ENCODE results near the gene TRPM3.

DNA sequence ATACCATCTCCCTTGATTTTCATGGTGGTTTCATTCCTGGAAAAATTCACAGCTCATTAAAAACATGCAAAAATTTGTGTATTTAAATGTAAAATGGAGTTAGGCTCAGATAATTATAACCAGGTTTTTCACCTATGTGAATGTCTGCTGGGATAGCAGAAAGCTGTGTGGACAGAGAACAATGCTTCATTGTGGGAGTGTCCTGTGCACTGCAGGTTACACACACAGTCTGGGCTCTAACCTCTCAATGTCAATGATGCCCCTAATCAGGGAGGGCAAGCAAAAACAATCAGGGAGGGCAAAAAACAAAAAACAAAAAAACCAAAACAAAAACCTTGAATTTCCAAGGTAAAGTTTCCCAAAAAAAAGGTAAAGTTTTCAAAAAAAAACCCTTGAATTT lies 548.1 kb downstream of the TRPM3 start:
- TF ChIP-seq TCF7L2 (IDR thresholded peaks at IDR 0.05; ENCODE audit: borderline replicate concordance, low read depth, low read length) (no peak), MEIS1 (CRISPR knock-in tag; IDR thresholded peaks at IDR 0.05; ENCODE audit: borderline replicate concordance) (no peak), ZNF549 (tag by site-specific recombination; IDR thresholded peaks at IDR 0.05) (no peak), ZNF830 (tag by site-specific recombination; IDR thresholded peaks at IDR 0.05; ENCODE audit: low read depth) (no peak), ZNF121 (tag by site-specific recombination; IDR thresholded peaks at IDR 0.05) (no peak), ZSCAN30 (tag by site-specific recombination; IDR thresholded peaks at IDR 0.05) (no peak), ZNF791 (tag by site-specific recombination; IDR thresholded peaks at IDR 0.05) (no peak)
- TF ChIP-seq, protein P1, sequence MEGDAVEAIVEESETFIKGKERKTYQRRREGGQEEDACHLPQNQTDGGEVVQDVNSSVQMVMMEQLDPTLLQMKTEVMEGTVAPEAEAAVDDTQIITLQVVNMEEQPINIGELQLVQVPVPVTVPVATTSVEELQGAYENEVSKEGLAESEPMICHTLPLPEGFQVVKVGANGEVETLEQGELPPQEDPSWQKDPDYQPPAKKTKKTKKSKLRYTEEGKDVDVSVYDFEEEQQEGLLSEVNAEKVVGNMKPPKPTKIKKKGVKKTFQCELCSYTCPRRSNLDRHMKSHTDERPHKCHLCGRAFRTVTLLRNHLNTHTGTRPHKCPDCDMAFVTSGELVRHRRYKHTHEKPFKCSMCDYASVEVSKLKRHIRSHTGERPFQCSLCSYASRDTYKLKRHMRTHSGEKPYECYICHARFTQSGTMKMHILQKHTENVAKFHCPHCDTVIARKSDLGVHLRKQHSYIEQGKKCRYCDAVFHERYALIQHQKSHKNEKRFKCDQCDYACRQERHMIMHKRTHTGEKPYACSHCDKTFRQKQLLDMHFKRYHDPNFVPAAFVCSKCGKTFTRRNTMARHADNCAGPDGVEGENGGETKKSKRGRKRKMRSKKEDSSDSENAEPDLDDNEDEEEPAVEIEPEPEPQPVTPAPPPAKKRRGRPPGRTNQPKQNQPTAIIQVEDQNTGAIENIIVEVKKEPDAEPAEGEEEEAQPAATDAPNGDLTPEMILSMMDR (tag by site-specific recombination; IDR thresholded peaks at IDR 0.05) = no peak
- TF ChIP-seq, protein P2, sequence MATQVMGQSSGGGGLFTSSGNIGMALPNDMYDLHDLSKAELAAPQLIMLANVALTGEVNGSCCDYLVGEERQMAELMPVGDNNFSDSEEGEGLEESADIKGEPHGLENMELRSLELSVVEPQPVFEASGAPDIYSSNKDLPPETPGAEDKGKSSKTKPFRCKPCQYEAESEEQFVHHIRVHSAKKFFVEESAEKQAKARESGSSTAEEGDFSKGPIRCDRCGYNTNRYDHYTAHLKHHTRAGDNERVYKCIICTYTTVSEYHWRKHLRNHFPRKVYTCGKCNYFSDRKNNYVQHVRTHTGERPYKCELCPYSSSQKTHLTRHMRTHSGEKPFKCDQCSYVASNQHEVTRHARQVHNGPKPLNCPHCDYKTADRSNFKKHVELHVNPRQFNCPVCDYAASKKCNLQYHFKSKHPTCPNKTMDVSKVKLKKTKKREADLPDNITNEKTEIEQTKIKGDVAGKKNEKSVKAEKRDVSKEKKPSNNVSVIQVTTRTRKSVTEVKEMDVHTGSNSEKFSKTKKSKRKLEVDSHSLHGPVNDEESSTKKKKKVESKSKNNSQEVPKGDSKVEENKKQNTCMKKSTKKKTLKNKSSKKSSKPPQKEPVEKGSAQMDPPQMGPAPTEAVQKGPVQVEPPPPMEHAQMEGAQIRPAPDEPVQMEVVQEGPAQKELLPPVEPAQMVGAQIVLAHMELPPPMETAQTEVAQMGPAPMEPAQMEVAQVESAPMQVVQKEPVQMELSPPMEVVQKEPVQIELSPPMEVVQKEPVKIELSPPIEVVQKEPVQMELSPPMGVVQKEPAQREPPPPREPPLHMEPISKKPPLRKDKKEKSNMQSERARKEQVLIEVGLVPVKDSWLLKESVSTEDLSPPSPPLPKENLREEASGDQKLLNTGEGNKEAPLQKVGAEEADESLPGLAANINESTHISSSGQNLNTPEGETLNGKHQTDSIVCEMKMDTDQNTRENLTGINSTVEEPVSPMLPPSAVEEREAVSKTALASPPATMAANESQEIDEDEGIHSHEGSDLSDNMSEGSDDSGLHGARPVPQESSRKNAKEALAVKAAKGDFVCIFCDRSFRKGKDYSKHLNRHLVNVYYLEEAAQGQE (tag by site-specific recombination; IDR thresholded peaks at IDR 0.05) = no peak
- TF ChIP-seq, protein P3, sequence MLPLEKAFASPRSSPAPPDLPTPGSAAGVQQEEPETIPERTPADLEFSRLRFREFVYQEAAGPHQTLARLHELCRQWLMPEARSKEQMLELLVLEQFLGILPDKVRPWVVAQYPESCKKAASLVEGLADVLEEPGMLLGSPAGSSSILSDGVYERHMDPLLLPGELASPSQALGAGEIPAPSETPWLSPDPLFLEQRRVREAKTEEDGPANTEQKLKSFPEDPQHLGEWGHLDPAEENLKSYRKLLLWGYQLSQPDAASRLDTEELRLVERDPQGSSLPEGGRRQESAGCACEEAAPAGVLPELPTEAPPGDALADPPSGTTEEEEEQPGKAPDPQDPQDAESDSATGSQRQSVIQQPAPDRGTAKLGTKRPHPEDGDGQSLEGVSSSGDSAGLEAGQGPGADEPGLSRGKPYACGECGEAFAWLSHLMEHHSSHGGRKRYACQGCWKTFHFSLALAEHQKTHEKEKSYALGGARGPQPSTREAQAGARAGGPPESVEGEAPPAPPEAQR (tag by site-specific recombination; IDR thresholded peaks at IDR 0.05) = no peak
- TF ChIP-seq, protein P4, sequence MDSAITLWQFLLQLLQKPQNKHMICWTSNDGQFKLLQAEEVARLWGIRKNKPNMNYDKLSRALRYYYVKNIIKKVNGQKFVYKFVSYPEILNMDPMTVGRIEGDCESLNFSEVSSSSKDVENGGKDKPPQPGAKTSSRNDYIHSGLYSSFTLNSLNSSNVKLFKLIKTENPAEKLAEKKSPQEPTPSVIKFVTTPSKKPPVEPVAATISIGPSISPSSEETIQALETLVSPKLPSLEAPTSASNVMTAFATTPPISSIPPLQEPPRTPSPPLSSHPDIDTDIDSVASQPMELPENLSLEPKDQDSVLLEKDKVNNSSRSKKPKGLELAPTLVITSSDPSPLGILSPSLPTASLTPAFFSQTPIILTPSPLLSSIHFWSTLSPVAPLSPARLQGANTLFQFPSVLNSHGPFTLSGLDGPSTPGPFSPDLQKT (IDR thresholded peaks at IDR 0.05; ENCODE audit: borderline replicate concordance, low read depth, low read length) = no peak
- TF ChIP-seq, protein P5, sequence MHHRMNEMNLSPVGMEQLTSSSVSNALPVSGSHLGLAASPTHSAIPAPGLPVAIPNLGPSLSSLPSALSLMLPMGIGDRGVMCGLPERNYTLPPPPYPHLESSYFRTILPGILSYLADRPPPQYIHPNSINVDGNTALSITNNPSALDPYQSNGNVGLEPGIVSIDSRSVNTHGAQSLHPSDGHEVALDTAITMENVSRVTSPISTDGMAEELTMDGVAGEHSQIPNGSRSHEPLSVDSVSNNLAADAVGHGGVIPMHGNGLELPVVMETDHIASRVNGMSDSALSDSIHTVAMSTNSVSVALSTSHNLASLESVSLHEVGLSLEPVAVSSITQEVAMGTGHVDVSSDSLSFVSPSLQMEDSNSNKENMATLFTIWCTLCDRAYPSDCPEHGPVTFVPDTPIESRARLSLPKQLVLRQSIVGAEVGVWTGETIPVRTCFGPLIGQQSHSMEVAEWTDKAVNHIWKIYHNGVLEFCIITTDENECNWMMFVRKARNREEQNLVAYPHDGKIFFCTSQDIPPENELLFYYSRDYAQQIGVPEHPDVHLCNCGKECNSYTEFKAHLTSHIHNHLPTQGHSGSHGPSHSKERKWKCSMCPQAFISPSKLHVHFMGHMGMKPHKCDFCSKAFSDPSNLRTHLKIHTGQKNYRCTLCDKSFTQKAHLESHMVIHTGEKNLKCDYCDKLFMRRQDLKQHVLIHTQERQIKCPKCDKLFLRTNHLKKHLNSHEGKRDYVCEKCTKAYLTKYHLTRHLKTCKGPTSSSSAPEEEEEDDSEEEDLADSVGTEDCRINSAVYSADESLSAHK (tag by site-specific recombination; IDR thresholded peaks at IDR 0.05) = no peak
- TF ChIP-seq, protein P6, sequence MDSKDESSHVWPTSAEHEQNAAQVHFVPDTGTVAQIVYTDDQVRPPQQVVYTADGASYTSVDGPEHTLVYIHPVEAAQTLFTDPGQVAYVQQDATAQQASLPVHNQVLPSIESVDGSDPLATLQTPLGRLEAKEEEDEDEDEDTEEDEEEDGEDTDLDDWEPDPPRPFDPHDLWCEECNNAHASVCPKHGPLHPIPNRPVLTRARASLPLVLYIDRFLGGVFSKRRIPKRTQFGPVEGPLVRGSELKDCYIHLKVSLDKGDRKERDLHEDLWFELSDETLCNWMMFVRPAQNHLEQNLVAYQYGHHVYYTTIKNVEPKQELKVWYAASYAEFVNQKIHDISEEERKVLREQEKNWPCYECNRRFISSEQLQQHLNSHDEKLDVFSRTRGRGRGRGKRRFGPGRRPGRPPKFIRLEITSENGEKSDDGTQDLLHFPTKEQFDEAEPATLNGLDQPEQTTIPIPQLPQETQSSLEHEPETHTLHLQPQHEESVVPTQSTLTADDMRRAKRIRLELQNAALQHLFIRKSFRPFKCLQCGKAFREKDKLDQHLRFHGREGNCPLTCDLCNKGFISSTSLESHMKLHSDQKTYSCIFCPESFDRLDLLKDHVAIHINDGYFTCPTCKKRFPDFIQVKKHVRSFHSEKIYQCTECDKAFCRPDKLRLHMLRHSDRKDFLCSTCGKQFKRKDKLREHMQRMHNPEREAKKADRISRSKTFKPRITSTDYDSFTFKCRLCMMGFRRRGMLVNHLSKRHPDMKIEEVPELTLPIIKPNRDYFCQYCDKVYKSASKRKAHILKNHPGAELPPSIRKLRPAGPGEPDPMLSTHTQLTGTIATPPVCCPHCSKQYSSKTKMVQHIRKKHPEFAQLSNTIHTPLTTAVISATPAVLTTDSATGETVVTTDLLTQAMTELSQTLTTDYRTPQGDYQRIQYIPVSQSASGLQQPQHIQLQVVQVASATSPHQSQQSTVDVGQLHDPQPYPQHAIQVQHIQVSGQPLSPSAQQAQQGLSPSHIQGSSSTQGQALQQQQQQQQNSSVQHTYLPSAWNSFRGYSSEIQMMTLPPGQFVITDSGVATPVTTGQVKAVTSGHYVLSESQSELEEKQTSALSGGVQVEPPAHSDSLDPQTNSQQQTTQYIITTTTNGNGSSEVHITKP (tag by site-specific recombination; IDR thresholded peaks at IDR 0.05) = no peak
- TF ChIP-seq, protein P7, sequence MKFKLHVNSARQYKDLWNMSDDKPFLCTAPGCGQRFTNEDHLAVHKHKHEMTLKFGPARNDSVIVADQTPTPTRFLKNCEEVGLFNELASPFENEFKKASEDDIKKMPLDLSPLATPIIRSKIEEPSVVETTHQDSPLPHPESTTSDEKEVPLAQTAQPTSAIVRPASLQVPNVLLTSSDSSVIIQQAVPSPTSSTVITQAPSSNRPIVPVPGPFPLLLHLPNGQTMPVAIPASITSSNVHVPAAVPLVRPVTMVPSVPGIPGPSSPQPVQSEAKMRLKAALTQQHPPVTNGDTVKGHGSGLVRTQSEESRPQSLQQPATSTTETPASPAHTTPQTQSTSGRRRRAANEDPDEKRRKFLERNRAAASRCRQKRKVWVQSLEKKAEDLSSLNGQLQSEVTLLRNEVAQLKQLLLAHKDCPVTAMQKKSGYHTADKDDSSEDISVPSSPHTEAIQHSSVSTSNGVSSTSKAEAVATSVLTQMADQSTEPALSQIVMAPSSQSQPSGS (tag by site-specific recombination; IDR thresholded peaks at IDR 0.05; ENCODE audit: low read depth) = no peak
